GM11168 (cell line): ENCODE data around the gene PYGB.

Source experiments
- in situ Hi-C: fragments of 300-500 bp; cut with MboI; formaldehyde crosslinking; loops from one replicate; pipeline ENCODE4 v1.12.0; 2022; ENCODE audit warnings: low sequenced_read_pairs; ENCODE audit not compliant: unreplicated experiment

The PYGB gene

DNA sequence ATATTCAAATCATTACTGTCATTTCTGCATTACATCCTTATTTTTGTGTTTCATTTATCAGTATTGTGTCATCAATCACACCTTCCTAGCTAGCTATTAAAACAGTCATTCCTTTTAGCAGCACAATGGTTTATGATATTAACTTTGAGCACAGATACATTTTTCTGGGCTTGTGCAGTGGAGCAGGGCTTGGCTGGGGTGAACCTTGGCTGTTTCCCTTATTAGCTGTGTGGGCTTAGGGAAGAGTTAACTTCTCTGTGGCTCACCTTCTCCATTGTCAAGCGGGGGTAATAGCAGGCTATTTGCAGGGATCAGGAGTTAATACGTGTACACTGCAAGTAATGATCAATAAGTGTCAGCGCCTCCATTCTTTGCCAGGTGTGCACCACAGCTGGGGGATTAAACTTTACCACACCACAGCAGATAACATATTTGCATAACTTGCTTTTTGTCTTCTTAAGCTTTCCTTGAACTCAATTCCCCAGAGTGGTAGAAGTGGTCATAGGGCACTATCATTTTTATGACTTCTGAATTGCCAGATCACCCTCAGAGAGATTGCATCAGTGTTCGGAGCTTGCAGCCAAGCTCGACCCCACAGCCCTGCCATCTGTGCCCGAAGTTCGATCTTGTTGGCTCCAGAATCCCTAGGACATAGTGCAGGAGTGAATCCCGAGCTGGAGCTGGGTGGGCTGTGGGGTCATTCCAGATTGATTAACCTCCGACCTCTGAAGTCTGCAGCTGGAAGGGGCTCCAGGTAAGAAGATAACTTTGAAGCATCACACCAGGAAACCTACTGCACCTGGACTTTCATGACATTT, 1.5 kb upstream of the PYGB start:
- in situ Hi-C loops = no loop called here

DNA sequence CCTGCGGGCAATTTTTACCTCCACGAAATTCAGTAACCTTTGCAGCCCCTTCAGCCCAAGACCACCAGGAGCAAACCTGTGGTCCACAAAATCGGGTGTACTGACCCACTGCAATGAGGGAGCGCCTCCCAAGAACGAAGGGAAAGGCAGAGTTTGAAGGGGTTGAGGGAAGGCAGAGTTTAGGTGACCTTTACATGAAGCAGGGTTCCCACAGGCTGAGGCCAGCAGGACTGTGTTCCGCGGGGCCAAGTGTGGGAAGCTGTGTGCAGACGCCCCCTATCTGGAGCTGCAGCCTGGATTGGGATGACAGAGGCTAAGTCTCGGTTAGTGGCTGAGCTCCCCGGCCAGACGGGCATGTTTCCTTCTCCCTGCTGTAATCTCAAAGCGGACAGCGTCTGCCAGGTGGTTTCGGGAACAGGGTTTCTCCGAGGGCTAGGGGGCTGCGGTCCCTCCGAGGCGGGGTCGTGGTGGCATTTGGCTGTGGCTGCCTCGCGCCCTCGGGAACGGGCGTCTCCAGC, 826 bp upstream of the PYGB start:
- in situ Hi-C loops = no loop called here

DNA sequence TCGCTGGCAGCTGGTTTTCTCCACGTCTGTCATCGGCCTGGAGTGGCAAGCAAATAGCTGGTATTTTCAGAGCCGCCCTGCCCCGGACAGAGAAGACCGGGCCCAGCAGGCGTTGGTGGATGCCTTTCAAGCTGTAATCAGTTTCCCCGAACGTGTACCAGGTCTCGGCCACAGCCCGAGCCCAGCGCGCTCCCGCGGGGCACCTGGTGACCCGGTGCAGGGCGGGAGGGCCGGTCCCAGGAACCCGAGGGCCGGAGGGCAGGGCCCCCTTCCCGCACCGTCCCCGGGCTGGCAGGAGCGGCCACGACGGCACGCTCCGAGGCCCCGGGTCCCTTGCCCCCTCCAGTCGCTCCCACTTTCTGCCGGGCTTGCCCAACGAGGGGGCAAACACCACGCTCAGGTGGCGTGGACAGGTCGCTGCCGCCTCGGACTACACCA, 348 bp upstream of the PYGB start:
- in situ Hi-C loops = no loop called here

GRCh38 chr20:25248786-25249172, 894 bp downstream of the PYGB start:
- in situ Hi-C loops = no loop called here

- in situ Hi-C loops = no loop called here
Observed at GRCh38 chr20:25249198-25249931, 1.5 kb downstream of the PYGB start.

DNA sequence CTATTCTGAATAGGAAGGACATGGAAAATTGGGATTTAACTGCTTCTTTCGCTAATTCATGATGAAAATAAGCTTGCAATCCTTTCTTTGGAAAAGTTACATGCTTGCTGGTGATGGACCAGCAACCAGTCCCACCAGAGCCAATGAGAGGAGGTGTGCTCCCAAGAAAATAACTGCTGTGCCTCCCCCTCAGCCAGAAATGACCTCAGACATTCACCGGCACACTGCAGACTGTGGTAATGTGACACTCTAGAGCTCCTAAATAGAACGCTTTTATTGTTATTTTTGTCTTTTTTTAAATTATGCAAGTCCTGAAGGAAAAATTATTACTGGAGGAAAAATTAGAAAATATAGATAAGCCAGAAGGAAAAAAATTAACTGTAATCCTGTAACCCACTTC, 2.6 kb downstream of the PYGB start:
- in situ Hi-C loops = no loop called here

GRCh38 chr20:25251019-25251418, 3.1 kb downstream of the PYGB start:
- in situ Hi-C loops = no loop called here

GRCh38 chr20:25251558-25251957, 3.7 kb downstream of the PYGB start:
- in situ Hi-C loops = no loop called here

GRCh38 chr20:25252230-25252651, 4.4 kb downstream of the PYGB start:
- in situ Hi-C loops = no loop called here

DNA sequence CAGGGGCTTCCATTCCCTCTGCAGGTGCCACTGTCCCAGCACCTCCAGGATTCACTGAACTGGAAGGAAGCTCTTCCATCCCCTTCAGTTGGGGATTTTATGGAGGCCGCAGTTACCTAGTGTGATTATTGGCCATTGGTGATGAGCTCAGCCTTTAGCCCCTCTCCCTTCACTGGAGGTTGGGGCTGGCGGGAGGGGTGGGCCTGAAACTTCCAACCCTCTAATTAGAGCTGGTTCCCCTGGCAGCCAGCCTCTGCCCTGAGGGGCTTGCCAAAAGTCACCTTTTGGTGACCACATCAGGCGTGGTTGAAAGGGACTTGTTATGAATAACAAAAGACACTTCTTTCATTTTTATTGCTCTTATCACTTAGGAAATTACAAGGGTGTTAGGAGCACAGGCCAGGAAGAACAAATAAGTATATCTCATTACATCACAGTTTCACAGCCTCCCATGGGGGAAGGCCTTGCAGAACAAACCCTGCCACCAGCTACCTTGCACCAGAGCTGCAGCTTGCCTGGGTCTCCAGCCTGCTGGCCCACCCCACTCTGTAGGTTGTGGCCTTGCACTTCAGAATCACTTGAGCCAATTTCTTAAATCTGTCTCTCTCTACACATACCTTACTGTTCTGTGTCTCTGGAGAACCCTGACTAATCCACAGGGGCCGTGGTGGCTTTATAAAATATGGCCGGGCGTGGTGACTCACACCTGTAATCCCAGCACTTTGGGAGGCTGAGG, 5.0 kb downstream of the PYGB start:
- in situ Hi-C loops = no loop called here

GRCh38 chr20:25253606-25254275, 5.9 kb downstream of the PYGB start:
- in situ Hi-C loops = no loop called here

DNA sequence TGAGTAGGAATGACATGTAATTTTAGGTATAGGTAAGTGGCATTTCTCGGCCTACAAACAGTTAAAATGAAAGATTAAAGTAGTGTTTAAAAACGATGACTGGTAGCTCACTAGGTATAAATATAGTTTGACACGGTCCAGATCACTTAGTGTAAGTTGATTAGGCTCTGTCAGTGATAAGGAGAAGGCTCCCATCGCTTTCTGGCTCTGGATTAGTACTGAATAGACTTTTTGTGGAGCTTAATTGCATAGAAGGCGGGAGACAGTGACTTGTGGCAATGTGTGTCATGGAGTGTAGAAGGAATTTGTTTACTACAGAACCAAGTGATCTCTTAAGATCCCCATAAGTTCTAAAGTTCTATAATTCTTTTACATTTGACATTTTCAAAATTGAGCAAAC, 6.7 kb downstream of the PYGB start:
- in situ Hi-C loops = no loop called here

DNA sequence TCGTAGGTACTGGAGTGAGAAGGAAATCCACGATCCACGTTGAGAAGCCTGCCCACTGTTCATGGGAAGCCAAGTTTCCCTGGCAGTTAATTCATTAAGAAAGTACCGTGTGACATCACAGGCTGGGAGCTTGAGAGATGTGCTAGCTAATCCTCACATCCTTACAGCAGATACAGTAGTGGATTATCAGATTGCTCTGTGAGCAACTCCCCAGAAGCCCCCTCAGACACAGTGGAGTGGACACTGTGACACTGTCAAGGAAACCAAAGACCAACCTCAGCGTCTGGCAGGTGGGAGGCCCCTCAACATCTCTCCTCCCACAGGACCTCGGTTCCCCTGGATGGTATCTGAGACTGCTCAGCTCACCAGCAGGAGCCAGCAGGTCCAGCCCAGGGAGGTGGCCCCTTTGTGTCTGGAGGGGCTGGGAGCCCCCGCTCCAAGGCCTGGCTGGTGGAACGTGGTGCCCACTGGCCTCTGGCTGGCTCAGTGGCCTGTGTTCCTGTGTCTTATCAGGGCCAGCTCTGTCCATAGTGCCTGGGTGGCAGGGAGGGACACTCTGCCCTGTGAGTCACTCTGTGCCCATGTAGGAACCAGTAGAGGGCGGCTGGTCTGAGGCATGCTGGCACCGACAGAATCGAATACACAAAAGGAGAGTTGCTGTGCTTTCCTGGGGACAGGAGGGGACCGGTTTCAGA, 7.2 kb downstream of the PYGB start:
- in situ Hi-C loops = no loop called here

- in situ Hi-C loops = no loop called here
Observed at GRCh38 chr20:25256226-25256859, 8.5 kb downstream of the PYGB start.

GRCh38 chr20:25257130-25257529, 9.2 kb downstream of the PYGB start:
- in situ Hi-C loops = no loop called here

- in situ Hi-C loops = no loop called here
Observed at GRCh38 chr20:25257756-25258475, 10.0 kb downstream of the PYGB start.

DNA sequence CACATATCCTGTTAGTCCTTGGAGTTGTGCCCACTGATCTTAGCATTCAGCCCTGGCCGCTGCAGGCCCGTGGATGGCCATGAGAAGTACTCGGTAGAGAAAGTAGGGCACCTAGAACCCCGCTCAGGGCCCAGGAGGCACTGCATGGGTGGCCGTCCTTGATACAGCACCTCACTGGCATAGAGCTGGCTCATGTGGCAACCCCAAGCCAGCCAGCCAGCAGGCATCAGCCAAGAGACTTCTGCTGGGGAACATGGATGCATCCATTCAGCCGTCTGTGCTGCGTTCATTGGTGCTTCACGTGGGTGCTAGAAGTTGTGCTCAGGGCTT, 10.6 kb downstream of the PYGB start:
- in situ Hi-C loops = no loop called here

DNA sequence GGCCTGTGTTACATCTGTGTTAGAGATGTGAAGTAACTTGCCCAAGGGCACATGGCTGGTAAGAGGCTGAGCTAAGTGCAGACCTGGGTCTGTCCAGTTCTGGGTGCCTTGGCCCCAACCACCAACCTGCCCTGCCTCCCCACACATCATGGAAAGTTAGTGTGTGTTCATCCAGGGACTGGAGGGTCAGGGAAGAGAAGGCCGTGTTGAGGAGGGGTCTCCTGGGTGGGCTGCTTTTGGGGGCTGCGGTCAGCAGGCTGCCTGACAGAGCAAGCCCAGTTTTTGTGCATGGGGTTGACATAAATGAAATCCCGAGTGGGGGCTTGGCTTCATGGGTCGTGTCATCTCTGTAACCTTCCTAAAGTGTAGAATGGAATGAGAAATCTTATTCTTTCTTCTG, 10.9 kb downstream of the PYGB start:
- in situ Hi-C loops = no loop called here

DNA sequence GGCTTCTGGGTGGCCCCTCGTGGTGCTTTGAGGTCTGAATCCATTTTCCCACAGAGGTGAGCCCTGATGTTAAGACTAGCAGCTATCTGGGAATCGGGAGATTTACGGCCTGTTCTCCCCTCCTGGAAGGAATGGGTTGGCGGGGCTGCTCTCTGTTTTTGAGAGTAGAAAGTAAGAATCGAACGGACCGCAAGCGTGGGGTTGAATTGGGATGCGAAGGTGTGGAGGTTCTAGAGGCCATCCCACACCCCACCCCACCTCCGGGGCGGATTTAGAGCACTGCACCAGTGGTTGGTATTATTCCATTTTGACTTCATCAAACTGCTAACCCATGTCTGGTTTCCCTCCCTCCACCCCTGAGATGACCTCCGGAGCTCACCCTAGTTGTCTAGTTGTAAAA, 11.5 kb downstream of the PYGB start:
- in situ Hi-C loops = no loop called here
